DOHH2 (cell line): Measurements from ENCODE around the gene SRF.

Experiments used
- H3F3A ChIP-seq: fragments of 200-600 bp; sonication (generic), shearing (Covaris generic); 2 replicates; pipeline ENCODE4 v1.6.0; 2016; ENCODE audit warnings: antibody characterized with exemption, mild to moderate bottlenecking; ENCODE audit not compliant: control insufficient read depth, insufficient read depth
- H3K27ac ChIP-seq: fragments of 200-600 bp; sonication (generic); 2 replicates; pipeline ENCODE4 v1.5.1; 2014; ENCODE audit warnings: low read depth, mild to moderate bottlenecking, low read length, moderate library complexity
- H3K27me3 ChIP-seq: fragments of 200-600 bp; sonication (generic); 2 replicates; pipeline ENCODE4 v1.6.1; 2014; ENCODE audit warnings: mild to moderate bottlenecking, low read length, mixed read lengths; ENCODE audit not compliant: control insufficient read depth
- H3K36me3 ChIP-seq: fragments of 200-600 bp; sonication (generic); 2 replicates; pipeline ENCODE4 v1.6.1; 2014; ENCODE audit warnings: mild to moderate bottlenecking, low read length, moderate library complexity, mixed read lengths; ENCODE audit not compliant: control insufficient read depth
- H3K4me1 ChIP-seq: fragments of 200-600 bp; sonication (generic); 2 replicates; pipeline ENCODE4 v1.6.1; 2014; ENCODE audit warnings: mild to moderate bottlenecking, low read length, mixed read lengths; ENCODE audit not compliant: control insufficient read depth
- H3K4me2 ChIP-seq: fragments of 200-600 bp; sonication (generic); 2 replicates; pipeline ENCODE4 v1.6.0; 2014; ENCODE audit warnings: mild to moderate bottlenecking, low read length, moderate library complexity
- H3K4me3 ChIP-seq: fragments of 200-600 bp; sonication (generic); 2 replicates; pipeline ENCODE4 v1.5.1; 2014; ENCODE audit warnings: mild to moderate bottlenecking, low read length, mixed read lengths
- H3K79me2 ChIP-seq: fragments of 200-600 bp; sonication (generic); 2 replicates; pipeline ENCODE4 v1.6.1; 2014; ENCODE audit warnings: mild to moderate bottlenecking, low read length, mixed read lengths; ENCODE audit not compliant: control insufficient read depth
- H3K9me2 ChIP-seq: fragments of 200-600 bp; sonication (generic); replicated peaks from 2 replicates; pipeline ENCODE4 v1.6.1; 2014; ENCODE audit warnings: mild to moderate bottlenecking, low read length, mixed read lengths; ENCODE audit not compliant: control insufficient read depth
- H3K9me3 ChIP-seq: fragments of 200-600 bp; sonication (generic); 2 replicates; pipeline ENCODE4 v1.6.1; 2014; ENCODE audit warnings: antibody characterized with exemption, low read length, mixed read lengths; ENCODE audit not compliant: control insufficient read depth, insufficient read depth
- H4K20me1 ChIP-seq: fragments of 200-600 bp; sonication (generic); 2 replicates; pipeline ENCODE4 v1.6.0; 2014; ENCODE audit warnings: low read depth, mild to moderate bottlenecking, antibody characterized with exemption, low read length, moderate library complexity; ENCODE audit not compliant: control insufficient read depth, insufficient read depth
- CTCF ChIP-seq: fragments of 200-600 bp; sonication (generic); IDR thresholded peaks from one replicate; pipeline ENCODE4 v1.5.1; 2014; ENCODE audit warnings: antibody characterized with exemption, mild to moderate bottlenecking, low read depth, low read length; ENCODE audit not compliant: poor library complexity, severe bottlenecking
- EZH2phosphoT487 ChIP-seq: fragments of 200-600 bp; sonication (generic); IDR thresholded peaks from 2 replicates; pipeline ENCODE4 v1.6.1; 2017; ENCODE audit warnings: borderline replicate concordance, mild to moderate bottlenecking, antibody characterized with exemption, low read length, moderate library complexity, mixed read lengths

The SRF gene

GRCh38 chr6:43170931-43171706 lies at the start of gene SRF:
TSS of gene SRF (plus strand) at chr6:43171269. CDS start at chr6:43171657, 388 bp downstream.
- H3F3A ChIP-seq = peaks cover 14% of the 10 kb centered on the region
- H3K4me2 ChIP-seq = peak within 1 kb of the TSS; percentile 74
- peak; percentile 40 for TF ChIP-seq CTCF
- TF ChIP-seq EZH2phosphoT487 = no peak
- H3K4me1 ChIP-seq = peaks cover 32% of the 10 kb centered on the region
- H4K20me1 ChIP-seq = peaks cover 28% of the 10 kb centered on the region
- peaks cover 38% of the 10 kb centered on the region for H3K36me3 ChIP-seq
- H3K27me3 ChIP-seq = no peaks in the 10 kb centered on the region
- H3K9me2 ChIP-seq = no peaks in the 10 kb centered on the region
- peaks cover 44% of the 10 kb centered on the region for H3K79me2 ChIP-seq
- peak within 1 kb of the TSS; percentile 46 for H3K27ac ChIP-seq
- H3K4me3 ChIP-seq = peak within 1 kb of the TSS; percentile 85
- H3K9me3 ChIP-seq = no peaks in the 10 kb centered on the region

- Histone ChIP-seq H3K36me3 (no peaks in the 10 kb centered on the region), H3F3A (no peaks in the 10 kb centered on the region), H3K4me2 (no peak overlapping the region), H3K4me1 (no peaks in the 10 kb centered on the region), H3K9me2 (no peaks in the 10 kb centered on the region), H4K20me1 (no peaks in the 10 kb centered on the region; the same call in 1 of the 2 replicates), H3K9me3 (no peaks in the 10 kb centered on the region), H3K27me3 (peaks cover 7% of the 10 kb centered on the region; the same call in 1 of the 2 replicates), H3K79me2 (no peaks in the 10 kb centered on the region), H3K27ac (no peak overlapping the region), H3K4me3 (no peak overlapping the region)
- no peak for TF ChIP-seq EZH2phosphoT487
- no peak for TF ChIP-seq CTCF
These were observed 48.9 kb upstream of the SRF start for GRCh38 chr6:43122146-43122545.

- Histone ChIP-seq H3K27me3 (peaks cover 7% of the 10 kb centered on the region; the same call in 1 of the 2 replicates), H3K9me2 (no peaks in the 10 kb centered on the region), H3K9me3 (no peaks in the 10 kb centered on the region), H3K36me3 (no peaks in the 10 kb centered on the region), H4K20me1 (no peaks in the 10 kb centered on the region; the same call in 1 of the 2 replicates), H3K4me1 (no peaks in the 10 kb centered on the region), H3K4me2 (no peak overlapping the region), H3F3A (no peaks in the 10 kb centered on the region), H3K4me3 (no peak overlapping the region), H3K27ac (no peak overlapping the region), H3K79me2 (no peaks in the 10 kb centered on the region)
- no peak for TF ChIP-seq CTCF
- TF ChIP-seq EZH2phosphoT487 = no peak
These were observed 47.4 kb upstream of the SRF start for GRCh38 chr6:43123461-43124314.
